ENCODE data around the gene MORF4L2. TPM values are rescaled to one million over a fixed set of nuclear protein-coding genes. Genes with fewer than 3 reads are reported as not detected.
"Not testable (repeated sequence)": the region's sequence is repeated elsewhere in the genome, so short reads cannot be mapped to it uniquely, and the experiment has no call there.

Gene MORF4L2
- total RNA-seq, 2 donors from 2014 or later = 559 to 708 TPM

GRCh38 chrX:103656617-103657016, 29.9 kb downstream of the MORF4L2 start:
- Histone ChIP-seq H3K4me1 (ENCODE audit: control insufficient read depth in 1 of 2, low read depth in 2 of 2) (peaks cover 0 to 7% of the 10 kb centered on the region in 2 donors), H3K27ac (no peak overlapping the region), H3K27me3 (replicated peaks; ENCODE audit: insufficient read depth) (no peaks in the 10 kb centered on the region), H3K9me3 (no peaks in the 10 kb centered on the region), H3K4me3 (no peak overlapping the region), H3K36me3 (no peaks in the 10 kb centered on the region)
- ATAC-seq (ENCODE audit: insufficient number of reproducible peaks, low FRiP score, low read depth) (no peak), DNase-seq (ENCODE audit: low spot score) (no peak)
- no peak for TF ChIP-seq CTCF (IDR thresholded peaks at IDR 0.05)

GRCh38 chrX:103655230-103656000, 31.1 kb downstream of the MORF4L2 start:
- not testable (repeated sequence) for H3K36me3 ChIP-seq; H3K27ac ChIP-seq; H3K4me3 ChIP-seq; ATAC-seq (ENCODE audit: insufficient number of reproducible peaks, low FRiP score, low read depth); H3K27me3 ChIP-seq (replicated peaks; ENCODE audit: insufficient read depth); H3K4me1 ChIP-seq (ENCODE audit: control insufficient read depth in 1 of 2, low read depth in 2 of 2); H3K9me3 ChIP-seq; DNase-seq (ENCODE audit: low spot score)

GRCh38 chrX:103651151-103651773, 35.2 kb downstream of the MORF4L2 start:
- Histone ChIP-seq H3K27me3 (replicated peaks; ENCODE audit: insufficient read depth) (no peaks in the 10 kb centered on the region), H3K36me3 (no peaks in the 10 kb centered on the region), H3K4me1 (ENCODE audit: control insufficient read depth in 1 of 2, low read depth in 2 of 2) (no peaks in the 10 kb centered on the region), H3K9me3 (no peaks in the 10 kb centered on the region), H3K4me3 (no peak overlapping the region), H3K27ac (no peak overlapping the region)
- no peak for ATAC-seq (ENCODE audit: insufficient number of reproducible peaks, low FRiP score, low read depth)
- DNase-seq (ENCODE audit: low spot score) = no peak
- no peak for TF ChIP-seq CTCF (IDR thresholded peaks at IDR 0.05)

GRCh38 chrX:103647630-103648029, 38.9 kb downstream of the MORF4L2 start:
- no peaks in the 10 kb centered on the region for H3K4me1 ChIP-seq (ENCODE audit: control insufficient read depth in 1 of 2, low read depth in 2 of 2)
- no peak overlapping the region for H3K4me3 ChIP-seq
- no peaks in the 10 kb centered on the region for H3K27me3 ChIP-seq (replicated peaks; ENCODE audit: insufficient read depth)
- TF ChIP-seq CTCF (IDR thresholded peaks at IDR 0.05) = no peak
- ATAC-seq (ENCODE audit: insufficient number of reproducible peaks, low FRiP score, low read depth) (no peak), DNase-seq (ENCODE audit: low spot score) (no peak)
- H3K27ac ChIP-seq = no peak overlapping the region
- H3K36me3 ChIP-seq = no peaks in the 10 kb centered on the region
- H3K9me3 ChIP-seq = no peaks in the 10 kb centered on the region

- H3K27ac ChIP-seq = no peak overlapping the region
- no peak for DNase-seq (ENCODE audit: low spot score)
- no peak overlapping the region for H3K4me3 ChIP-seq
- H3K4me1 ChIP-seq (ENCODE audit: control insufficient read depth in 1 of 2, low read depth in 2 of 2) = no peaks in the 10 kb centered on the region
- no peak for ATAC-seq (ENCODE audit: insufficient number of reproducible peaks, low FRiP score, low read depth)
- TF ChIP-seq CTCF (IDR thresholded peaks at IDR 0.05) = no peak
- H3K27me3 ChIP-seq (replicated peaks; ENCODE audit: insufficient read depth) = no peaks in the 10 kb centered on the region
- no peaks in the 10 kb centered on the region for H3K9me3 ChIP-seq
- H3K36me3 ChIP-seq = no peaks in the 10 kb centered on the region
These were observed 42.4 kb downstream of the MORF4L2 start for GRCh38 chrX:103644125-103644524.

All from thoracic aorta (tissue), 2 donors.